ENCODE data around the gene SLX4IP. TPM values are rescaled to one million over a fixed set of nuclear protein-coding genes. Genes with fewer than 3 reads are reported as not detected.

Gene SLX4IP
- total and polyA plus RNA-seq, 2 of the 13 experiments (the other 11 are each of a cell fraction or from before 2014, with no cell fraction given): 3.6 to 7.3 TPM

DNA sequence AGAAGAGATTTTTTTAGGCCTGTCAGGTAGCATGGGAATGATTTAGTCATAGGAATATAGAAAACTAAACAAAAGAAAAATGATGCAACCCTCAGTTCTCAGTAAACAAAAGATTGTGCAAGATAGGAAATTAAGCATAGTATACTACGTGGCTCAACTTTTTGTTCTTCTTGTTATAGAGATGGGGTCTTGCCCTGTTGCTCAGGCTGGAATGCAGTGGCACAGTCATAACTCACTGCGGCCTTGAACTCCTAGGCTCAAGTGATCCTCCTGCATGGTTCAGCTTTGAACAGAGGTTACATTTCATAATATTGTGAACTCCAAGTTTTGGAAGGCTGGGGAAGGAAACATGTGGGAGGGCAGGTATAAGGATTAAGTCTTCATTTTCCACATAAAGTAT lies 28.5 kb downstream of the SLX4IP start (continued):
- TF ChIP-seq SALL2 (CRISPR knock-in tag; IDR thresholded peaks at IDR 0.05) (no peak), RFX5 (IDR thresholded peaks at IDR 0.05; ENCODE audit: low read depth, low read length) (no peak), JUND (CRISPR knock-in tag; IDR thresholded peaks at IDR 0.05) (0 out of 2 replicates have a peak, but pooled peaks have one; percentile 21), EP300 (IDR thresholded peaks at IDR 0.05; ENCODE audit: low read depth in 2 of 2, low read length in 2 of 2) (peak; percentile 35 to 83; a peak in 2 of 4 replicates), EP300 (CRISPR knock-in tag; IDR thresholded peaks at IDR 0.05; ENCODE audit: borderline replicate concordance) (no peak), NCOA2 (CRISPR knock-in tag; IDR thresholded peaks at IDR 0.05) (peak; percentile 57), ZNF3 (CRISPR knock-in tag; IDR thresholded peaks at IDR 0.05) (no peak), NFRKB (IDR thresholded peaks at IDR 0.05) (no peak), TBX3 (IDR thresholded peaks at IDR 0.05; ENCODE audit: borderline replicate concordance) (no peak)
- TF ChIP-seq, protein P1, sequence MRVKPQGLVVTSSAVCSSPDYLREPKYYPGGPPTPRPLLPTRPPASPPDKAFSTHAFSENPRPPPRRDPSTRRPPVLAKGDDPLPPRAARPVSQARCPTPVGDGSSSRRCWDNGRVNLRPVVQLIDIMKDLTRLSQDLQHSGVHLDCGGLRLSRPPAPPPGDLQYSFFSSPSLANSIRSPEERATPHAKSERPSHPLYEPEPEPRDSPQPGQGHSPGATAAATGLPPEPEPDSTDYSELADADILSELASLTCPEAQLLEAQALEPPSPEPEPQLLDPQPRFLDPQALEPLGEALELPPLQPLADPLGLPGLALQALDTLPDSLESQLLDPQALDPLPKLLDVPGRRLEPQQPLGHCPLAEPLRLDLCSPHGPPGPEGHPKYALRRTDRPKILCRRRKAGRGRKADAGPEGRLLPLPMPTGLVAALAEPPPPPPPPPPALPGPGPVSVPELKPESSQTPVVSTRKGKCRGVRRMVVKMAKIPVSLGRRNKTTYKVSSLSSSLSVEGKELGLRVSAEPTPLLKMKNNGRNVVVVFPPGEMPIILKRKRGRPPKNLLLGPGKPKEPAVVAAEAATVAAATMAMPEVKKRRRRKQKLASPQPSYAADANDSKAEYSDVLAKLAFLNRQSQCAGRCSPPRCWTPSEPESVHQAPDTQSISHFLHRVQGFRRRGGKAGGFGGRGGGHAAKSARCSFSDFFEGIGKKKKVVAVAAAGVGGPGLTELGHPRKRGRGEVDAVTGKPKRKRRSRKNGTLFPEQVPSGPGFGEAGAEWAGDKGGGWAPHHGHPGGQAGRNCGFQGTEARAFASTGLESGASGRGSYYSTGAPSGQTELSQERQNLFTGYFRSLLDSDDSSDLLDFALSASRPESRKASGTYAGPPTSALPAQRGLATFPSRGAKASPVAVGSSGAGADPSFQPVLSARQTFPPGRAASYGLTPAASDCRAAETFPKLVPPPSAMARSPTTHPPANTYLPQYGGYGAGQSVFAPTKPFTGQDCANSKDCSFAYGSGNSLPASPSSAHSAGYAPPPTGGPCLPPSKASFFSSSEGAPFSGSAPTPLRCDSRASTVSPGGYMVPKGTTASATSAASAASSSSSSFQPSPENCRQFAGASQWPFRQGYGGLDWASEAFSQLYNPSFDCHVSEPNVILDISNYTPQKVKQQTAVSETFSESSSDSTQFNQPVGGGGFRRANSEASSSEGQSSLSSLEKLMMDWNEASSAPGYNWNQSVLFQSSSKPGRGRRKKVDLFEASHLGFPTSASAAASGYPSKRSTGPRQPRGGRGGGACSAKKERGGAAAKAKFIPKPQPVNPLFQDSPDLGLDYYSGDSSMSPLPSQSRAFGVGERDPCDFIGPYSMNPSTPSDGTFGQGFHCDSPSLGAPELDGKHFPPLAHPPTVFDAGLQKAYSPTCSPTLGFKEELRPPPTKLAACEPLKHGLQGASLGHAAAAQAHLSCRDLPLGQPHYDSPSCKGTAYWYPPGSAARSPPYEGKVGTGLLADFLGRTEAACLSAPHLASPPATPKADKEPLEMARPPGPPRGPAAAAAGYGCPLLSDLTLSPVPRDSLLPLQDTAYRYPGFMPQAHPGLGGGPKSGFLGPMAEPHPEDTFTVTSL (CRISPR knock-in tag; IDR thresholded peaks at IDR 0.05; ENCODE audit: borderline replicate concordance): peak; percentile 66; the same call in 1 of the 2 replicates
- TF ChIP-seq, protein P2, sequence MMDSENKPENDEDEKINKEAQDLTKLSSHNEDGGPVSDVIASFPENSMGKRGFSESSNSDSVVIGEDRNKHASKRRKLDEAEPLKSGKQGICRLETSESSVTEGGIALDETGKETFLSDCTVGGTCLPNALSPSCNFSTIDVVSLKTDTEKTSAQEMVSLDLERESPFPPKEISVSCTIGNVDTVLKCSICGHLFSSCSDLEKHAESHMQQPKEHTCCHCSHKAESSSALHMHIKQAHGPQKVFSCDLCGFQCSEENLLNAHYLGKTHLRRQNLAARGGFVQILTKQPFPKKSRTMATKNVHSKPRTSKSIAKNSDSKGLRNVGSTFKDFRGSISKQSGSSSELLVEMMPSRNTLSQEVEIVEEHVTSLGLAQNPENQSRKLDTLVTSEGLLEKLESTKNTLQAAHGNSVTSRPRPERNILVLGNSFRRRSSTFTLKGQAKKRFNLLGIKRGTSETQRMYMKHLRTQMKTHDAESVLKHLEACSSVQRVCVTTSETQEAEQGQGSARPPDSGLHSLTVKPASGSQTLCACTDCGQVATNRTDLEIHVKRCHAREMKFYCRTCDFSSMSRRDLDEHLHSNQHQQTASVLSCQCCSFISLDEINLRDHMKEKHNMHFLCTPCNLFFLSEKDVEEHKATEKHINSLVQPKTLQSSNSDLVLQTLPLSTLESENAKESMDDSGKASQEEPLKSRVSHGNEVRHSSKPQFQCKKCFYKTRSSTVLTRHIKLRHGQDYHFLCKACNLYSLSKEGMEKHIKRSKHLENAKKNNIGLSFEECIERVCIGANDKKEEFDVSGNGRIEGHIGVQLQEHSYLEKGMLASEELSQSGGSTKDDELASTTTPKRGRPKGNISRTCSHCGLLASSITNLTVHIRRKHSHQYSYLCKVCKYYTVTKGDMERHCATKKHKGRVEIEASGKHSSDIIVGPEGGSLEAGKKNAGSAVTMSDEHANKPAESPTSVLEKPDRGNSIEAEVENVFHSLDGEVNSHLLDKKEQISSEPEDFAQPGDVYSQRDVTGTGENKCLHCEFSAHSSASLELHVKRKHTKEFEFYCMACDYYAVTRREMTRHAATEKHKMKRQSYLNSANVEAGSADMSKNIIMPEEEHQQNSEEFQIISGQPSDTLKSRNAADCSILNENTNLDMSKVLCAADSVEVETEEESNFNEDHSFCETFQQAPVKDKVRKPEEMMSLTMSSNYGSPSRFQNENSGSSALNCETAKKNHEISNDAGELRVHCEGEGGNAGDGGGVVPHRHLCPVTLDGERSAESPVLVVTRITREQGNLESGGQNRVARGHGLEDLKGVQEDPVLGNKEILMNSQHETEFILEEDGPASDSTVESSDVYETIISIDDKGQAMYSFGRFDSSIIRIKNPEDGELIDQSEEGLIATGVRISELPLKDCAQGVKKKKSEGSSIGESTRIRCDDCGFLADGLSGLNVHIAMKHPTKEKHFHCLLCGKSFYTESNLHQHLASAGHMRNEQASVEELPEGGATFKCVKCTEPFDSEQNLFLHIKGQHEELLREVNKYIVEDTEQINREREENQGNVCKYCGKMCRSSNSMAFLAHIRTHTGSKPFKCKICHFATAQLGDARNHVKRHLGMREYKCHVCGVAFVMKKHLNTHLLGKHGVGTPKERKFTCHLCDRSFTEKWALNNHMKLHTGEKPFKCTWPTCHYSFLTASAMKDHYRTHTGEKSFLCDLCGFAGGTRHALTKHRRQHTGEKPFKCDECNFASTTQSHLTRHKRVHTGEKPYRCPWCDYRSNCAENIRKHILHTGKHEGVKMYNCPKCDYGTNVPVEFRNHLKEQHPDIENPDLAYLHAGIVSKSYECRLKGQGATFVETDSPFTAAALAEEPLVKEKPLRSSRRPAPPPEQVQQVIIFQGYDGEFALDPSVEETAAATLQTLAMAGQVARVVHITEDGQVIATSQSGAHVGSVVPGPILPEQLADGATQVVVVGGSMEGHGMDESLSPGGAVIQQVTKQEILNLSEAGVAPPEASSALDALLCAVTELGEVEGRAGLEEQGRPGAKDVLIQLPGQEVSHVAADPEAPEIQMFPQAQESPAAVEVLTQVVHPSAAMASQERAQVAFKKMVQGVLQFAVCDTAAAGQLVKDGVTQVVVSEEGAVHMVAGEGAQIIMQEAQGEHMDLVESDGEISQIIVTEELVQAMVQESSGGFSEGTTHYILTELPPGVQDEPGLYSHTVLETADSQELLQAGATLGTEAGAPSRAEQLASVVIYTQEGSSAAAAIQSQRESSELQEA (CRISPR knock-in tag; IDR thresholded peaks at IDR 0.05; ENCODE audit: not compliant biosample characterization): no peak
- TF ChIP-seq, protein P3, sequence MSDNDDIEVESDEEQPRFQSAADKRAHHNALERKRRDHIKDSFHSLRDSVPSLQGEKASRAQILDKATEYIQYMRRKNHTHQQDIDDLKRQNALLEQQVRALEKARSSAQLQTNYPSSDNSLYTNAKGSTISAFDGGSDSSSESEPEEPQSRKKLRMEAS (IDR thresholded peaks at IDR 0.05): no peak
- TF ChIP-seq, protein P4, sequence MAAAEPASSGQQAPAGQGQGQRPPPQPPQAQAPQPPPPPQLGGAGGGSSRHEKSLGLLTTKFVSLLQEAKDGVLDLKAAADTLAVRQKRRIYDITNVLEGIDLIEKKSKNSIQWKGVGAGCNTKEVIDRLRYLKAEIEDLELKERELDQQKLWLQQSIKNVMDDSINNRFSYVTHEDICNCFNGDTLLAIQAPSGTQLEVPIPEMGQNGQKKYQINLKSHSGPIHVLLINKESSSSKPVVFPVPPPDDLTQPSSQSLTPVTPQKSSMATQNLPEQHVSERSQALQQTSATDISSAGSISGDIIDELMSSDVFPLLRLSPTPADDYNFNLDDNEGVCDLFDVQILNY (CRISPR knock-in tag; conservative IDR thresholded peaks at IDR 0.05): no peak
